Stimulated activated CD8-positive, alpha-beta memory T cell treated with anti-CD3 and anti-CD28 coated beads, Interleukin-4, amount 100 ng/mL, for 1 hour (primary cell): ENCODE results near the gene SDHA.
"Not testable (repeated sequence)": the region's sequence is repeated elsewhere in the genome, so short reads cannot be mapped to it uniquely, and the experiment has no call there.

Source experiments
- DNase-seq, 2 donors: peaks; one replicate each; pipeline ENCODE4 v3.0.0-alpha.2; 2020; ENCODE audit warnings: low read depth in 2 of 2, low spot score in 1 of 2

Gene SDHA

DNA sequence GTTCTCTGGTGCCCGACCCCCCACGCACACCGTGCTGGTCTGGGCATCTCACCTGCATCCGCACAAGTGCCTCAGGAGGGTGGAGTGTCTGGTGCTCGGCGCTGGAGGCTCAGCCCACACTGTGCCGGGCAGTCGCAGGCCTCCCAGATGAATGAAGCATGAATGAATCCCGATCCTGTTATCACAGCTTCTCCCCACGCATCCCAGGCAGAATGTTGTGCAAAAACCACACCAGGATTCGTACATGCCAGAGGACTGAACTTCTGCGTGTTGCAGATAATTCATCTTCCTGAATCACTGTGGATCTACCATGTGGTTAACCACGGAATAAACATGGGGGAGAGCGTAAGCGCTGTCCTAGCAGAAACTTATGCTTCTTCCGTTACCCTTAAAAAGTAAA lies 78.8 kb downstream of the SDHA start:
- DNase-seq, result not testable (repeated sequence)

DNA sequence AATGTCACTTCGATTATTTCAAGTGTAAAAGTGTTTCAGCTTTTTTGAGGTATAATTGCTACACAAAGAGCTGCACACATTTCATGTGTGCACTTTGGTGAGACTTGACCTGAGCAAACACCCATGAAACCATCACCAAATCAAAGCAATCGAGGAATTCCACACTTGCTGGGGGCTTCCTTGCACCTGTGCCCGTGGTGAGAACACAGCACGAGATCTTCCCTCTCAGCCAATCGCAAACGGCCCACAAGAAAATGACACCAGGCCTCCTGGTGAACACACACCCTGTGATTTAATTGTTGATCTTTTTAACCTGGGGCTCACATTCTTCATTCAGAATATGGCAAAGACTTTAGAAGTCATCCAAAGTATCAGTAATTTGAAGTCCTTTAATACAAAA lies 79.3 kb downstream of the SDHA start:
- DNase-seq, result not testable (repeated sequence)

DNA sequence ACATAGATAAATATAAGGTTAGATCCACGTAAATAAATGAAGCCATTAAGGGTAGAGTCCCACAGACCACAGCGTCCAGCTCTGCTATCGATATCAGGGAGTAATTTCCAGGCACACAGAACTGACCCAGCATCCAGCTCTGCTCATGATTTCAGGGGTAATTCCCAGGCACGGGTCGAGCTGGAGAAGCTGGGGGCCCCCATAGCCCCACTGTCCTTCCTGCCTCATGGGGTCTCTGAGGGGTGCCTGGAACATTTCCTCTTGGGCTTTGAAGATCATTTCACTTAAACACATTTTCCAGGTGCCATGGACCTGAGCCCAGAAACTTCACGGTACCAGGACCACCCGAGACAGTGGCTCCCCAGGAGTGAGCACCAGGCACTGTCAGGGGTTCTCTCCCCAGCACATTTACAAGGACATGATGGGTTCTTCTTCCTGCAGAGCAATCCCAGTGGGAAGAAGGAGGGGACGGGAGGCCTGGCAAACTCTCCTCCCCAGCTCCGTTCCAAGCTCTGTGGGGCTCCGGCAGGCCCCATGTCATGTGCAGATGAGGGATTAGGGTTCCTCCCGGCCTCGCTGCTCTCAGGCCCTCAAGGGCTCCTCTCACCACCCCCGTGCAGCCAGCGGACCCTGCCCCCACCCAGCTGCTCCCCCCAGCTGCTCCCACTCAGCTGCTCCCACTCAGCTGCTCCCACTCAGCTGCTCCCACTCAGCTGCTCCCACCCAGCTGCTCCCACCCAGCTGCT lies 80.0 kb downstream of the SDHA start:
- DNase-seq, result not testable (repeated sequence)

- DNase-seq, result no peak
These were observed 80.6 kb downstream of the SDHA start for GRCh38 chr5:298737-299125.

DNA sequence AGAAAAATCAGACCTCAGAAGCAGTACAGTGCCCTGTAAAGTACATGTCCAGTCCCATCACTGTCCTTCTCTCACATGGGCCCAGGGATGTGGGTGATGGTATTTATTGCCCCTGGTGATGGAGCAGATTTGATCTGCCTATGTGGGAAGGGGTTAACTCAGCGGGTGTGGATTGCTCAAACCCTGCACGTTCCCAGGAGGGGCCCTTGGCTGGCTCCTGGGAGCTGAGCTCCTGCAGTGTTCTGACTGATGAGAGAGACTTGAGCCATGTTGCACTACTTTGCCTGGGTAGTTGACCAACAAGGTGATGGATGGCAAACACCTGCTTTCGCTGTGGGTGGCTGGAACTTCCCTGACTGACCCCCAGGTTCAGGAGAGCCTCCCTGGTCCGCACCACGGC lies 81.8 kb downstream of the SDHA start:
- not testable (repeated sequence) for DNase-seq

- DNase-seq, result not testable (repeated sequence)
These were observed 82.7 kb downstream of the SDHA start for GRCh38 chr5:300691-301435.

GRCh38 chr5:302416-302815 lies 84.3 kb downstream of the SDHA start:
- not testable (repeated sequence) for DNase-seq

GRCh38 chr5:302966-303365 lies 84.8 kb downstream of the SDHA start:
- DNase-seq, result no peak

DNA sequence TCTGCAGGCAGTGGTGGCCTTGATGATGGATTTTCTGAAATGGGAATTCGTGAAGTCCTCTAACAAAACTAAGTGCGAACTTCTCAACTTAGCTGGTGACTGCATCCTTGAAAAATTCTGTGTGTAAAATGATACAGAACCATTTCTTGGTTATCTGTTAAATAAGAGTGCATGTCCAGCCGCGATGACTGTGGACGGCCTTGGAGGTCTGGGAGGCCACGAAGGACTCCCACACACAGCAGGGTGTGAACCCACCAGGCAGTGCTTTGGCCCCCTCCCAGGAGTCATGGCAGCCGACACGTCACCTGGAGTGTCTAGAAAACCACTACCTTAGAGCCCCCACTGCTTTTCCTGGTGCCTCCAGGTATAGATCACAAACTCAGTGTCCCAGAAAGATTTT lies 85.6 kb downstream of the SDHA start:
- not testable (repeated sequence) for DNase-seq

GRCh38 chr5:305050-305449 lies 86.9 kb downstream of the SDHA start:
- DNase-seq, result no peak

- no peak for DNase-seq
These were observed 87.3 kb downstream of the SDHA start for GRCh38 chr5:305459-305858.

DNA sequence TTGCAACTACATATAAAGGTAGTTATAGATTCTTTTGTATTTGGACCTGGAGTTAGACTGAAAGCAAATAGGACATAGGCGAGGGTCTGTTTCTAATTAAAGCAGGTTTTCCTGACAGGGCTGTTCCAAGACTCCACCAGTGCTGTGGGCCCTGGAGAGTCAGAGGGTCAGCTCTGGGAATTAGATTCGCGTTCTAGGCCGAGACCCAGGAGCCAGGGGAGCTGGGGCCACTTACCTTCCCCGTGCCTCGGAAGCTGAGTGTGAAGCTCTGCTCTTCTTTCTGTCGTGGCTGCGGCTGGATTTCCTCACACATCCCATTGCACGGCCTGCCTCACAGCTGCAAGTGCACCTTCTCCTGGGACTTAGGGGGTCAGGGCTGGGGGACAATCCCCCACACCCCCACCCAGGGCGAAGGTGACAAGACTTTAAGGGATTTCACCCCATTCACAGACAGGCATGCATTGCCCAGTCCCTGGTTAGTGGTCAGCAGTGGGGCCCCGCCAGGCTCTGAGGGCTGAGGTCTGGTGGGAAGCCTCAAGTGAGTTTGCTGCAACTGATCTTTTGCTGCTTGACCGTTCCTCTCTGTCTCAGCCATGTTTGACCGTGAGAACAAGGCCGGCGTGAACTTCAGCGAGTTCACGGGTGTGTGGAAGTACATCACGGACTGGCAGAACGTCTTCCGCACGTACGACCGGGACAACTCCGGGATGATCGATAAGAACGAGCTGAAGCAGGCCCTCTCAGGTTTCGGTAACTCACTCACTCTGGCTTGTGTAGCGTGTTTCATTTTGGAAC lies 88.1 kb downstream of the SDHA start:
- no peak for DNase-seq
